ENCODE results near the gene MED15.

MED15 gene

GRCh38 chr22:20629401-20629800 is 122.0 kb downstream of the MED15 start:
- DNase-seq, result no peak

- no peak for DNase-seq
Measured at GRCh38 chr22:20630873-20631617, 123.6 kb downstream of the MED15 start.

GRCh38 chr22:20632082-20632481 is 124.7 kb downstream of the MED15 start:
- DNase-seq, result no peak

- DNase-seq, result no peak
Measured at GRCh38 chr22:20632518-20632917, 125.1 kb downstream of the MED15 start.

GRCh38 chr22:20634560-20635226 is 127.3 kb downstream of the MED15 start:
- DNase-seq, result no peak

- no peak for DNase-seq
Measured at GRCh38 chr22:20635227-20635591, 127.8 kb downstream of the MED15 start.

- DNase-seq, result no peak
Measured at GRCh38 chr22:20636075-20636812, 128.8 kb downstream of the MED15 start.

GRCh38 chr22:20636945-20637344 is 129.5 kb downstream of the MED15 start:
- DNase-seq, result no peak
